ENCODE results near the gene CDC37L1. TPM values are rescaled to one million over a fixed set of nuclear protein-coding genes. Genes with fewer than 3 reads are reported as not detected.

Gene CDC37L1
- polyA plus RNA-seq, 3 donors = 18.8 to 19.3 (median 19.2) TPM

GRCh38 chr9:4665357-4665756, 14.0 kb upstream of the CDC37L1 start:
- no peak for DNase-seq

- DNase-seq = peak; percentile 62
These were observed 13.2 kb upstream of the CDC37L1 start, which contains the start of gene SPATA6L for GRCh38 chr9:4666042-4666699. Gene SPATA6L, minus strand, starts transcription at chr9:4666480. Its CDS starts 230 bp downstream, at chr9:4666250.

GRCh38 chr9:4667681-4668080, 11.7 kb upstream of the CDC37L1 start:
- no peak for DNase-seq

GRCh38 chr9:4668604-4669003, 10.8 kb upstream of the CDC37L1 start:
- no peak for DNase-seq

GRCh38 chr9:4669890-4670289, 9.5 kb upstream of the CDC37L1 start:
- DNase-seq = no peak

GRCh38 chr9:4670591-4670990, 8.8 kb upstream of the CDC37L1 start:
- DNase-seq = no peak

- DNase-seq = no peak
These were observed 7.6 kb upstream of the CDC37L1 start for GRCh38 chr9:4671737-4672136.

- no peak for DNase-seq
These were observed 4.6 kb upstream of the CDC37L1 start for GRCh38 chr9:4674783-4675182.

GRCh38 chr9:4677392-4677791, 2.0 kb upstream of the CDC37L1 start:
- DNase-seq = no peak

- DNase-seq = peak; percentile 42
These were observed 596 bp upstream of the CDC37L1 start for GRCh38 chr9:4678679-4679267.

- DNase-seq = no peak
These were observed 780 bp downstream of the CDC37L1 start for GRCh38 chr9:4680173-4680525.

- DNase-seq = no peak
These were observed 1.4 kb downstream of the CDC37L1 start for GRCh38 chr9:4680750-4681149.

- no peak for DNase-seq
These were observed 5.5 kb downstream of the CDC37L1 start for GRCh38 chr9:4684820-4685219.

- DNase-seq = no peak
These were observed 6.7 kb downstream of the CDC37L1 start for GRCh38 chr9:4686112-4686511.

- no peak for DNase-seq
These were observed 7.2 kb downstream of the CDC37L1 start for GRCh38 chr9:4686584-4686983.

- DNase-seq = no peak
These were observed 9.7 kb downstream of the CDC37L1 start for GRCh38 chr9:4689021-4689420.

GRCh38 chr9:4689687-4690104, 10.3 kb downstream of the CDC37L1 start:
- no peak for DNase-seq

- DNase-seq = no peak
These were observed 10.8 kb downstream of the CDC37L1 start for GRCh38 chr9:4690144-4690543.

GRCh38 chr9:4691795-4692194, 12.4 kb downstream of the CDC37L1 start:
- no peak for DNase-seq

GRCh38 chr9:4700091-4700490, 20.7 kb downstream of the CDC37L1 start:
- no peak for DNase-seq

GRCh38 chr9:4700932-4701331, 21.6 kb downstream of the CDC37L1 start:
- no peak for DNase-seq

- DNase-seq = no peak
These were observed 22.2 kb downstream of the CDC37L1 start for GRCh38 chr9:4701526-4701925.

- DNase-seq = no peak
These were observed 24.8 kb downstream of the CDC37L1 start for GRCh38 chr9:4704129-4704528.

GRCh38 chr9:4706021-4706420, 26.7 kb downstream of the CDC37L1 start:
- no peak for DNase-seq

Measured in renal pelvis (tissue), 4 donors.